HepG2 (cell line): ENCODE measurements around the gene HOXB4. TPM values are rescaled to one million over a fixed set of nuclear protein-coding genes. Genes with fewer than 3 reads are reported as not detected.

ENCODE experiments used
- ATAC-seq: fragments of 200-7000 bp; cut with Tn5 transposase; 3 replicates; pipeline ENCODE4 v1.9.1; 2020; ENCODE audit warnings: mild to moderate bottlenecking, moderate library complexity
- BruUV-seq: library from RNA; stranded (reverse); fragments of 400-500 nt; replicated peaks from 2 replicates; lab custom pipeline; 2021; lab: Mats Ljungman, UMichigan
- CTCF ChIA-PET: fragments of 300-600 bp; formaldehyde crosslinking; extraction: SDS; loops from one replicate; lab custom pipeline; 2021; ENCODE audit warnings: low total read pairs, inconsistent platforms, low intra/inter-chr PET ratio; lab: Yijun Ruan, JAX
- POLR2A ChIA-PET: fragments of 350-600 bp; sonication (Branson Sonifier 250); formaldehyde crosslinking; loops from one replicate; lab custom pipeline; 2020; ENCODE audit warnings: antibody characterized with exemption, inconsistent platforms; lab: Yijun Ruan, JAX
- DNase-seq: peaks from one replicate; pipeline ENCODE4 v3.0.0-alpha.2; 2015; ENCODE audit warnings: low spot score
- FAIRE-seq: peaks from 3 replicates; lab custom pipeline; 2011; peaks lifted over from hg19 to GRCh38; lab: Jason Lieb, UNC
- H2AFZ ChIP-seq: one replicate; pipeline ENCODE4 v1.6.1; 2011; ENCODE audit warnings: low read length, inconsistent platforms
- H3K27ac ChIP-seq: fragments of 300-600 bp; 3 replicates; pipeline ENCODE4 v1.8.0; 2011; ENCODE audit warnings: mixed run types, mild to moderate bottlenecking, mixed read lengths, low read length, inconsistent platforms; ENCODE audit not compliant: insufficient read depth; ENCODE audit errors: extremely low read length
- H3K27me3 ChIP-seq, 2 experiments: fragments of 200-600 bp in 1 of 2; 2 replicates in 1 of 2; 3 replicates in 1 of 2; pipeline versions ENCODE4 v1.6.0 to v1.8.0; 2011; ENCODE audit warnings: low read length in 2 of 2, mild to moderate bottlenecking in 2 of 2, moderate library complexity in 2 of 2, inconsistent platforms in 1 of 2; ENCODE audit not compliant: insufficient read depth in 2 of 2, control insufficient read depth in 1 of 2
- H3K36me3 ChIP-seq, 2 experiments: fragments of 200-600 bp in 1 of 2; replicated peaks in 1 of 2; 2 replicates in 1 of 2; 3 replicates in 1 of 2; pipeline versions ENCODE4 v1.5.1 to v1.8.0; 2011; ENCODE audit warnings: low read length in 2 of 2, inconsistent platforms in 1 of 2; ENCODE audit not compliant: insufficient read depth in 2 of 2, control insufficient read depth in 1 of 2
- H3K4me1 ChIP-seq: 2 replicates; pipeline ENCODE4 v1.5.1; 2012; ENCODE audit warnings: low read length, inconsistent platforms; ENCODE audit not compliant: insufficient read depth
- H3K4me2 ChIP-seq: 2 replicates; pipeline ENCODE4 v1.6.0; 2011; ENCODE audit warnings: low read depth, low read length, inconsistent platforms
- H3K4me3 ChIP-seq, 3 experiments: fragments of 200-600 bp in 1 of 3; sonication (generic), shearing (Covaris generic) in 1 of 3; replicated peaks in 1 of 3; 2 replicates each; pipeline ENCODE4 v1.5.1; 2011 to 2016; ENCODE audit warnings: low read length in 3 of 3, inconsistent platforms in 2 of 3, low read depth in 2 of 3, mild to moderate bottlenecking in 2 of 3, control low read depth in 1 of 3, mixed read lengths in 1 of 3; ENCODE audit not compliant: insufficient read depth in 1 of 3
- H3K79me2 ChIP-seq: one replicate; pipeline ENCODE4 v1.6.1; 2011; ENCODE audit warnings: low read length, inconsistent platforms; ENCODE audit not compliant: insufficient read depth
- H3K9ac ChIP-seq: 2 replicates; pipeline ENCODE4 v1.6.0; 2011; ENCODE audit warnings: mild to moderate bottlenecking, low read depth, low read length, inconsistent platforms; ENCODE audit not compliant: insufficient read depth
- H3K9me3 ChIP-seq: 2 replicates; pipeline ENCODE4 v1.5.1; 2012; ENCODE audit warnings: mild to moderate bottlenecking, low read length
- H4K20me1 ChIP-seq: 2 replicates; pipeline ENCODE4 v1.6.0; 2011; ENCODE audit warnings: inconsistent platforms, mild to moderate bottlenecking, low read length, moderate library complexity; ENCODE audit not compliant: insufficient read depth
- FOSL1 ChIP-seq: sonication (generic); formaldehyde crosslinking; IDR thresholded peaks from 2 replicates; pipeline ENCODE4 v1.9.0; 2021; ENCODE audit warnings: missing genetic modification reagents, borderline replicate concordance
- FOXJ3 ChIP-seq: sonication (generic); formaldehyde crosslinking; IDR thresholded peaks from 2 replicates; pipeline ENCODE4 v1.4.0; 2020; ENCODE audit warnings: missing genetic modification reagents, mild to moderate bottlenecking, borderline replicate concordance
- MEF2D ChIP-seq: sonication (generic); formaldehyde crosslinking; IDR thresholded peaks from 2 replicates; pipeline ENCODE4 v1.5.1; 2020; ENCODE audit warnings: mild to moderate bottlenecking, missing genetic modification reagents
- ONECUT2 ChIP-seq: sonication (generic); formaldehyde crosslinking; IDR thresholded peaks from 2 replicates; pipeline ENCODE4 v1.4.0; 2020; ENCODE audit warnings: missing genetic modification reagents
- POLR2AphosphoS2 ChIP-seq: IDR thresholded peaks from 2 replicates; pipeline ENCODE4 v1.6.1; 2011; ENCODE audit warnings: low read depth, low read length, improper control_type of control experiment
- SALL1 ChIP-seq: sonication (generic); formaldehyde crosslinking; IDR thresholded peaks from 2 replicates; pipeline ENCODE4 v1.8.0; 2022; ENCODE audit warnings: mild to moderate bottlenecking, missing genetic modification reagents
- SAP130 ChIP-seq: IDR thresholded peaks from 2 replicates; pipeline ENCODE4 v1.6.1; 2016; ENCODE audit warnings: low read depth
- ZBTB3 ChIP-seq: sonication (generic); formaldehyde crosslinking; IDR thresholded peaks from 2 replicates; pipeline ENCODE4 v1.4.0; 2020; ENCODE audit warnings: low read depth, mild to moderate bottlenecking, moderate library complexity, missing genetic modification reagents, borderline replicate concordance
- ZBTB42 ChIP-seq: sonication (generic); formaldehyde crosslinking; IDR thresholded peaks from 2 replicates; pipeline ENCODE4 v1.5.0; 2020; ENCODE audit warnings: mild to moderate bottlenecking, missing genetic modification reagents
- ZC3H4 ChIP-seq: sonication (generic); formaldehyde crosslinking; IDR thresholded peaks from 2 replicates; pipeline ENCODE4 v1.4.0; 2020; ENCODE audit warnings: missing genetic modification reagents, borderline replicate concordance
- ZNF280B ChIP-seq: sonication (generic); formaldehyde crosslinking; IDR thresholded peaks from 2 replicates; pipeline ENCODE4 v1.5.0; 2020; ENCODE audit warnings: missing genetic modification reagents, mild to moderate bottlenecking, borderline replicate concordance
- ZNF549 ChIP-seq: sonication (generic); formaldehyde crosslinking; IDR thresholded peaks from 2 replicates; pipeline ENCODE4 v1.5.0; 2020; ENCODE audit warnings: missing genetic modification reagents
- ZNF570 ChIP-seq: sonication (generic); formaldehyde crosslinking; IDR thresholded peaks from 2 replicates; pipeline ENCODE4 v1.4.0; 2020; ENCODE audit warnings: mild to moderate bottlenecking, missing genetic modification reagents, borderline replicate concordance
- ZNF772 ChIP-seq: sonication (generic); formaldehyde crosslinking; IDR thresholded peaks from 2 replicates; pipeline ENCODE4 v1.5.0; 2020; ENCODE audit warnings: mild to moderate bottlenecking, missing genetic modification reagents
- ZNF883 ChIP-seq: sonication (generic); formaldehyde crosslinking; IDR thresholded peaks from 2 replicates; pipeline ENCODE4 v1.5.1; 2020; ENCODE audit warnings: mild to moderate bottlenecking, missing genetic modification reagents; ENCODE audit errors: not compliant biosample characterization
- ZSCAN9 ChIP-seq: IDR thresholded peaks from 2 replicates; pipeline ENCODE4 v1.6.1; 2016; ENCODE audit warnings: borderline replicate concordance
- in situ Hi-C: cut with HindIII; loops from 2 replicates; pipeline ENCODE4 v1.10.0; 2017; ENCODE audit warnings: low pct_unique_long_range_greater_than_20kb; ENCODE audit not compliant: extremely low pct_ligation_motif_present
- intact Hi-C: fragments of 100-400 bp; cut with micrococcal nuclease; formaldehyde crosslinking; loops from one replicate; pipeline ENCODE4 v1.10.0; 2022; ENCODE audit not compliant: unreplicated experiment
- polyA plus RNA-seq, 8 experiments: library from polyadenylated mRNA; depleted of rRNA in 3 of 8; stranded (reverse) in 7 of 8; unstranded in 1 of 8; fragments of >200 nt; fragmentation: Illumina TruSeq in 4 of 8; extraction: Trizol in 4 of 8; gene quantifications; 2 replicates each; pipeline versions ENCODE4 v1.2.1 to v1.2.3, GENCODE V29; 2011 to 2016; ENCODE audit warnings: low read depth in 4 of 8, missing spikeins in 1 of 8, mixed read lengths in 1 of 8; ENCODE audit not compliant: insufficient read depth in 1 of 8
- total RNA-seq, 5 experiments: library from RNA; depleted of rRNA; stranded (reverse); fragments of >200 nt; fragmentation: Illumina TruSeq; extraction: Trizol; gene quantifications; 2 replicates each; pipeline ENCODE4 v1.2.3, GENCODE V29; 2016; ENCODE audit warnings: low read depth in 1 of 5

HOXB4 gene
- total and polyA plus RNA-seq, 2 of the 13 experiments (the other 11 are each of a cell fraction or from before 2014, with no cell fraction given): not detected

- Histone ChIP-seq H3K4me1 (peaks cover 11% of the 10 kb centered on the region; the same call in 1 of the 2 replicates), H3K36me3 (no peaks in the 10 kb centered on the region), H3K9me3 (no peaks in the 10 kb centered on the region), H3K27me3 (peaks cover 34 to 91% of the 10 kb centered on the region in 2 experiments), H4K20me1 (no peaks in the 10 kb centered on the region; the same call in 1 of the 2 replicates), H2AFZ (no peak overlapping the region), H3K79me2 (no peaks in the 10 kb centered on the region), H3K4me2 (no peak overlapping the region), H3K4me3 (no peak overlapping the region), H3K27ac (no peak overlapping the region), H3K9ac (no peak overlapping the region)
- ATAC-seq (no peak), DNase-seq (no peak), FAIRE-seq (no peak)
- TF ChIP-seq ZNF772 (CRISPR knock-in tag) (no peak), ZNF570 (no peak), ZSCAN9 (no peak), ZNF883 (CRISPR knock-in tag) (no peak), FOSL1 (CRISPR knock-in tag) (no peak), ZBTB42 (no peak), SAP130 (CRISPR knock-in tag) (no peak), MEF2D (CRISPR knock-in tag) (no peak), POLR2AphosphoS2 (no peak), ZNF549 (CRISPR knock-in tag) (no peak), FOXJ3 (CRISPR knock-in tag) (no peak), ZBTB3 (CRISPR knock-in tag) (no peak), ONECUT2 (CRISPR knock-in tag) (no peak), ZC3H4 (CRISPR knock-in tag) (no peak), ZNF280B (CRISPR knock-in tag) (no peak), SALL1 (no peak)
- intact Hi-C loops: no loop called here
- BruUV-seq: no TSS peak
- in situ Hi-C loops: no loop called here
- ChIA-PET POLR2A (no interaction called here), CTCF (no interaction called here)
Measured at GRCh38 chr17:48590607-48591161, 12.5 kb upstream of the HOXB4 start.
